K562 (cell line): ENCODE results near the gene TUBB4B. TPM values are rescaled to one million over a fixed set of nuclear protein-coding genes. Genes with fewer than 3 reads are reported as not detected.
A peak's percentile ranks its signal among the peaks of the same experiment; 100 is the strongest.

Experiments
- CCNT2 ChIP-seq: IDR thresholded peaks from 2 replicates; pipeline ENCODE4 v1.6.1; 2011; ENCODE audit warnings: borderline replicate concordance, low read depth, mild to moderate bottlenecking, moderate library complexity, mixed read lengths, low read length; ENCODE audit not compliant: insufficient read length; ENCODE audit errors: extremely low read depth
- CHD1 ChIP-seq: fragments of 200-600 bp; sonication (generic); IDR thresholded peaks from one replicate; pipeline ENCODE4 v1.6.1; 2012; ENCODE audit warnings: mild to moderate bottlenecking, moderate library complexity, low read length, inconsistent platforms
- PCBP2 ChIP-seq: fragments of 200-400 bp; formaldehyde crosslinking; IDR thresholded peaks from 2 replicates; pipeline ENCODE4 v1.6.1; 2018; ENCODE audit warnings: low read length, low read depth, mild to moderate bottlenecking, moderate library complexity; ENCODE audit not compliant: poor library complexity, severe bottlenecking
- PTRF ChIP-seq: fragments of 450-650 bp; IDR thresholded peaks from 2 replicates; pipeline ENCODE4 v1.6.1; 2016; ENCODE audit warnings: mild to moderate bottlenecking, missing genetic modification characterization, missing compliant biosample characterization
- SPI1 ChIP-seq: IDR thresholded peaks from 2 replicates; pipeline ENCODE4 v1.6.1; 2011; ENCODE audit warnings: low read depth, low read length, control low read depth, borderline replicate concordance
- ZFX ChIP-seq: sonication (generic); formaldehyde crosslinking; IDR thresholded peaks from 2 replicates; pipeline ENCODE4 v1.8.0; 2022; ENCODE audit warnings: mild to moderate bottlenecking, missing genetic modification reagents, moderate library complexity
- ZNF384 ChIP-seq: IDR thresholded peaks from 2 replicates; pipeline ENCODE4 v1.6.1; 2012; ENCODE audit warnings: low read depth, low read length, improper control_type of control experiment
- polyA plus RNA-seq, 8 experiments: library from polyadenylated mRNA; depleted of rRNA in 4 of 8; stranded (reverse) in 5 of 8; unstranded in 3 of 8; fragments of >200 nt; fragmentation: Nextera tagmentation in 2 of 8; fragmentation: Illumina TruSeq in 1 of 8; extraction: Ambion mirVana in 2 of 8; extraction: Trizol in 1 of 8; gene quantifications; 2 replicates each; pipeline versions ENCODE4 v1.2.1 to v1.2.3, GENCODE V29; 2011 to 2014; ENCODE audit warnings: inconsistent platforms in 1 of 8, missing spikeins in 1 of 8
- total RNA-seq, 7 experiments: library from RNA; depleted of rRNA in 6 of 7; stranded (reverse); fragments of >200 nt in 6 of 7; fragmentation: Illumina TruSeq in 2 of 7; extraction: Trizol in 2 of 7; gene quantifications; 2 replicates each; pipeline versions ENCODE4 v1.2.1 to v1.2.3, GENCODE V29; 2011 to 2021; ENCODE audit warnings: low replicate concordance in 1 of 7
- TF ChIP-seq, protein P1 (sequence below): sonication (generic); formaldehyde crosslinking; IDR thresholded peaks from 2 replicates; pipeline ENCODE4 v1.8.0; 2023; ENCODE audit warnings: mild to moderate bottlenecking, missing genetic modification reagents
- TF ChIP-seq, protein P2 (sequence below): fragments of 450-650 bp; formaldehyde crosslinking; conservative IDR thresholded peaks from 2 replicates; pipeline ENCODE4 v1.4.0; 2022; ENCODE audit warnings: mild to moderate bottlenecking, missing genetic modification characterization
- TF ChIP-seq, protein P3 (sequence below), 2 experiments: fragments of 250-450 bp in 1 of 2; fragments of 450-650 bp in 1 of 2; sonication (Bioruptor Pico) in 1 of 2; IDR thresholded peaks; 2 replicates each; pipeline versions ENCODE4 v1.6.1 to v1.8.0; 2016 to 2021; ENCODE audit warnings: mild to moderate bottlenecking in 2 of 2, moderate library complexity in 2 of 2, missing compliant biosample characterization in 1 of 2, missing genetic modification characterization in 1 of 2
- TF ChIP-seq, protein P4 (sequence below): fragments of 450-650 bp; formaldehyde crosslinking; IDR thresholded peaks from 2 replicates; pipeline ENCODE4 v1.4.0; 2020; ENCODE audit warnings: mild to moderate bottlenecking, moderate library complexity
- TF ChIP-seq, protein P5 (sequence below): fragments of 450-650 bp; formaldehyde crosslinking; IDR thresholded peaks from 2 replicates; pipeline ENCODE4 v1.4.0; 2022; ENCODE audit warnings: missing genetic modification characterization
- TF ChIP-seq, protein P6 (sequence below): fragments of 450-650 bp; IDR thresholded peaks from 2 replicates; pipeline ENCODE4 v1.6.1; 2018; ENCODE audit not compliant: partially characterized antibody

The TUBB4B gene
- total and polyA plus RNA-seq, 9 of the 15 experiments (the other 6 are each of a cell fraction or from before 2014, with no cell fraction given) = 24.1 to 443 (median 268) TPM

DNA sequence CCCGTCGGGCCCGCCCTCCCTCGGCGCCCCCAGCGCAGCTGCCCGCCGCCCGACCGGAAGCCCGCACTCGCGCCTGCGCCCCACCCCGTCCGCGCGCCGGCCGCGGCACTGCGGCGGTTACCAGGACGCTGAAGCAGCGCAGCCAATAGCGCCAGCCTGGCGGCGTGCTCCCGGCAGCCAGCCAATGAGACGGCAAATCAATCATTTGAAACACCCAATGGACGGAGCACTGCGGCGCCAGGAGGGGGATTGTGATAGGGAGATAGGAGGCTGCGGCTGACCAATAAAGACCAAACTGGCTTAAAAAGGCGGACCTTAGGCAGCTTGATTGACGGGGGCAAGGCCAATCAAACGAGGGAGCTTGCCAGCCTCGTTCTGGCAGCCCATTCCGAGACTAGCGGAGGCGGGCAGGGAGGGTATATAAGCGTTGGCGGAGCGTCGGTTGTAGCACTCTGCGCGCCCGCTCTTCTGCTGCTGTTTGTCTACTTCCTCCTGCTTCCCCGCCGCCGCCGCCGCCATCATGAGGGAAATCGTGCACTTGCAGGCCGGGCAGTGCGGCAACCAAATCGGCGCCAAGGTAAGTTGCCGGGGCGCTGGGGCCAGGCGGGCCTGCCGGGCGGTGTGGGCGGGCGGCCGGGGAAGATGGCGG is at the start of gene TUBB4B (continued):
- TF ChIP-seq, protein P1, sequence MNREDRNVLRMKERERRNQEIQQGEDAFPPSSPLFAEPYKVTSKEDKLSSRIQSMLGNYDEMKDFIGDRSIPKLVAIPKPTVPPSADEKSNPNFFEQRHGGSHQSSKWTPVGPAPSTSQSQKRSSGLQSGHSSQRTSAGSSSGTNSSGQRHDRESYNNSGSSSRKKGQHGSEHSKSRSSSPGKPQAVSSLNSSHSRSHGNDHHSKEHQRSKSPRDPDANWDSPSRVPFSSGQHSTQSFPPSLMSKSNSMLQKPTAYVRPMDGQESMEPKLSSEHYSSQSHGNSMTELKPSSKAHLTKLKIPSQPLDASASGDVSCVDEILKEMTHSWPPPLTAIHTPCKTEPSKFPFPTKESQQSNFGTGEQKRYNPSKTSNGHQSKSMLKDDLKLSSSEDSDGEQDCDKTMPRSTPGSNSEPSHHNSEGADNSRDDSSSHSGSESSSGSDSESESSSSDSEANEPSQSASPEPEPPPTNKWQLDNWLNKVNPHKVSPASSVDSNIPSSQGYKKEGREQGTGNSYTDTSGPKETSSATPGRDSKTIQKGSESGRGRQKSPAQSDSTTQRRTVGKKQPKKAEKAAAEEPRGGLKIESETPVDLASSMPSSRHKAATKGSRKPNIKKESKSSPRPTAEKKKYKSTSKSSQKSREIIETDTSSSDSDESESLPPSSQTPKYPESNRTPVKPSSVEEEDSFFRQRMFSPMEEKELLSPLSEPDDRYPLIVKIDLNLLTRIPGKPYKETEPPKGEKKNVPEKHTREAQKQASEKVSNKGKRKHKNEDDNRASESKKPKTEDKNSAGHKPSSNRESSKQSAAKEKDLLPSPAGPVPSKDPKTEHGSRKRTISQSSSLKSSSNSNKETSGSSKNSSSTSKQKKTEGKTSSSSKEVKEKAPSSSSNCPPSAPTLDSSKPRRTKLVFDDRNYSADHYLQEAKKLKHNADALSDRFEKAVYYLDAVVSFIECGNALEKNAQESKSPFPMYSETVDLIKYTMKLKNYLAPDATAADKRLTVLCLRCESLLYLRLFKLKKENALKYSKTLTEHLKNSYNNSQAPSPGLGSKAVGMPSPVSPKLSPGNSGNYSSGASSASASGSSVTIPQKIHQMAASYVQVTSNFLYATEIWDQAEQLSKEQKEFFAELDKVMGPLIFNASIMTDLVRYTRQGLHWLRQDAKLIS (CRISPR knock-in tag) = peak; percentile 99
- TF ChIP-seq, protein P2, sequence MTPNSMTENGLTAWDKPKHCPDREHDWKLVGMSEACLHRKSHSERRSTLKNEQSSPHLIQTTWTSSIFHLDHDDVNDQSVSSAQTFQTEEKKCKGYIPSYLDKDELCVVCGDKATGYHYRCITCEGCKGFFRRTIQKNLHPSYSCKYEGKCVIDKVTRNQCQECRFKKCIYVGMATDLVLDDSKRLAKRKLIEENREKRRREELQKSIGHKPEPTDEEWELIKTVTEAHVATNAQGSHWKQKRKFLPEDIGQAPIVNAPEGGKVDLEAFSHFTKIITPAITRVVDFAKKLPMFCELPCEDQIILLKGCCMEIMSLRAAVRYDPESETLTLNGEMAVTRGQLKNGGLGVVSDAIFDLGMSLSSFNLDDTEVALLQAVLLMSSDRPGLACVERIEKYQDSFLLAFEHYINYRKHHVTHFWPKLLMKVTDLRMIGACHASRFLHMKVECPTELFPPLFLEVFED (CRISPR knock-in tag) = peak; percentile 88; the same call in 1 of the 2 replicates
- TF ChIP-seq CCNT2 = peak; percentile 69
- TF ChIP-seq, protein P3, sequence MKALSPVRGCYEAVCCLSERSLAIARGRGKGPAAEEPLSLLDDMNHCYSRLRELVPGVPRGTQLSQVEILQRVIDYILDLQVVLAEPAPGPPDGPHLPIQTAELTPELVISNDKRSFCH (CRISPR knock-in tag; IDR thresholded peaks at IDR 0.05) = no peak
- TF ChIP-seq, protein P3 (tag; IDR thresholded peaks at IDR 0.05) = peak; percentile 66
- TF ChIP-seq, protein P4, sequence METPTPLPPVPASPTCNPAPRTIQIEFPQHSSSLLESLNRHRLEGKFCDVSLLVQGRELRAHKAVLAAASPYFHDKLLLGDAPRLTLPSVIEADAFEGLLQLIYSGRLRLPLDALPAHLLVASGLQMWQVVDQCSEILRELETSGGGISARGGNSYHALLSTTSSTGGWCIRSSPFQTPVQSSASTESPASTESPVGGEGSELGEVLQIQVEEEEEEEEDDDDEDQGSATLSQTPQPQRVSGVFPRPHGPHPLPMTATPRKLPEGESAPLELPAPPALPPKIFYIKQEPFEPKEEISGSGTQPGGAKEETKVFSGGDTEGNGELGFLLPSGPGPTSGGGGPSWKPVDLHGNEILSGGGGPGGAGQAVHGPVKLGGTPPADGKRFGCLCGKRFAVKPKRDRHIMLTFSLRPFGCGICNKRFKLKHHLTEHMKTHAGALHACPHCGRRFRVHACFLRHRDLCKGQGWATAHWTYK (CRISPR knock-in tag) = peak; percentile 70
- TF ChIP-seq, protein P5, sequence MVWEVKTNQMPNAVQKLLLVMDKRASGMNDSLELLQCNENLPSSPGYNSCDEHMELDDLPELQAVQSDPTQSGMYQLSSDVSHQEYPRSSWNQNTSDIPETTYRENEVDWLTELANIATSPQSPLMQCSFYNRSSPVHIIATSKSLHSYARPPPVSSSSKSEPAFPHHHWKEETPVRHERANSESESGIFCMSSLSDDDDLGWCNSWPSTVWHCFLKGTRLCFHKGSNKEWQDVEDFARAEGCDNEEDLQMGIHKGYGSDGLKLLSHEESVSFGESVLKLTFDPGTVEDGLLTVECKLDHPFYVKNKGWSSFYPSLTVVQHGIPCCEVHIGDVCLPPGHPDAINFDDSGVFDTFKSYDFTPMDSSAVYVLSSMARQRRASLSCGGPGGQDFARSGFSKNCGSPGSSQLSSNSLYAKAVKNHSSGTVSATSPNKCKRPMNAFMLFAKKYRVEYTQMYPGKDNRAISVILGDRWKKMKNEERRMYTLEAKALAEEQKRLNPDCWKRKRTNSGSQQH (CRISPR knock-in tag) = peak; percentile 84; the same call in 1 of the 2 replicates
- peak; percentile 89 for TF ChIP-seq CHD1
- TF ChIP-seq ZNF384 = no peak
- TF ChIP-seq PCBP2 = no peak
- TF ChIP-seq ZFX (CRISPR knock-in tag) = peak; percentile 30; the same call in 1 of the 2 replicates
- no peak for TF ChIP-seq SPI1
- TF ChIP-seq, protein P6, sequence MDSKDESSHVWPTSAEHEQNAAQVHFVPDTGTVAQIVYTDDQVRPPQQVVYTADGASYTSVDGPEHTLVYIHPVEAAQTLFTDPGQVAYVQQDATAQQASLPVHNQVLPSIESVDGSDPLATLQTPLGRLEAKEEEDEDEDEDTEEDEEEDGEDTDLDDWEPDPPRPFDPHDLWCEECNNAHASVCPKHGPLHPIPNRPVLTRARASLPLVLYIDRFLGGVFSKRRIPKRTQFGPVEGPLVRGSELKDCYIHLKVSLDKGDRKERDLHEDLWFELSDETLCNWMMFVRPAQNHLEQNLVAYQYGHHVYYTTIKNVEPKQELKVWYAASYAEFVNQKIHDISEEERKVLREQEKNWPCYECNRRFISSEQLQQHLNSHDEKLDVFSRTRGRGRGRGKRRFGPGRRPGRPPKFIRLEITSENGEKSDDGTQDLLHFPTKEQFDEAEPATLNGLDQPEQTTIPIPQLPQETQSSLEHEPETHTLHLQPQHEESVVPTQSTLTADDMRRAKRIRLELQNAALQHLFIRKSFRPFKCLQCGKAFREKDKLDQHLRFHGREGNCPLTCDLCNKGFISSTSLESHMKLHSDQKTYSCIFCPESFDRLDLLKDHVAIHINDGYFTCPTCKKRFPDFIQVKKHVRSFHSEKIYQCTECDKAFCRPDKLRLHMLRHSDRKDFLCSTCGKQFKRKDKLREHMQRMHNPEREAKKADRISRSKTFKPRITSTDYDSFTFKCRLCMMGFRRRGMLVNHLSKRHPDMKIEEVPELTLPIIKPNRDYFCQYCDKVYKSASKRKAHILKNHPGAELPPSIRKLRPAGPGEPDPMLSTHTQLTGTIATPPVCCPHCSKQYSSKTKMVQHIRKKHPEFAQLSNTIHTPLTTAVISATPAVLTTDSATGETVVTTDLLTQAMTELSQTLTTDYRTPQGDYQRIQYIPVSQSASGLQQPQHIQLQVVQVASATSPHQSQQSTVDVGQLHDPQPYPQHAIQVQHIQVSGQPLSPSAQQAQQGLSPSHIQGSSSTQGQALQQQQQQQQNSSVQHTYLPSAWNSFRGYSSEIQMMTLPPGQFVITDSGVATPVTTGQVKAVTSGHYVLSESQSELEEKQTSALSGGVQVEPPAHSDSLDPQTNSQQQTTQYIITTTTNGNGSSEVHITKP = no peak
- TF ChIP-seq PTRF = no peak
